Astrocyte of the spinal cord (primary cell): ENCODE data around the gene TOX2.

Experiments
- DNase-seq: peaks from one replicate; pipeline ENCODE4 v3.0.0; 2011; ENCODE audit warnings: low read depth, low spot score
- H3K4me3 ChIP-seq: 2 replicates; pipeline ENCODE4 v1.5.1; 2011; ENCODE audit warnings: low read depth, mild to moderate bottlenecking, low read length, moderate library complexity
- CTCF ChIP-seq: IDR thresholded peaks from 2 replicates; pipeline ENCODE4 v1.5.1; 2012; ENCODE audit warnings: low read depth, mild to moderate bottlenecking, low read length, inconsistent platforms
- in situ Hi-C: cut with HindIII; loops from 2 replicates; pipeline ENCODE4 v1.10.0; 2017; ENCODE audit warnings: low sequenced_read_pairs

The TOX2 gene

GRCh38 chr20:43942201-43942590 lies 27.5 kb downstream of the TOX2 start:
- in situ Hi-C loops: no loop called here
- DNase-seq: no peak
- TF ChIP-seq CTCF: no peak
- no peak overlapping the region for H3K4me3 ChIP-seq

GRCh38 chr20:43942667-43943285 lies 28.1 kb downstream of the TOX2 start:
- TF ChIP-seq CTCF: no peak
- no peak overlapping the region for H3K4me3 ChIP-seq
- in situ Hi-C loops: no loop called here
- DNase-seq: peak; percentile 84

DNA sequence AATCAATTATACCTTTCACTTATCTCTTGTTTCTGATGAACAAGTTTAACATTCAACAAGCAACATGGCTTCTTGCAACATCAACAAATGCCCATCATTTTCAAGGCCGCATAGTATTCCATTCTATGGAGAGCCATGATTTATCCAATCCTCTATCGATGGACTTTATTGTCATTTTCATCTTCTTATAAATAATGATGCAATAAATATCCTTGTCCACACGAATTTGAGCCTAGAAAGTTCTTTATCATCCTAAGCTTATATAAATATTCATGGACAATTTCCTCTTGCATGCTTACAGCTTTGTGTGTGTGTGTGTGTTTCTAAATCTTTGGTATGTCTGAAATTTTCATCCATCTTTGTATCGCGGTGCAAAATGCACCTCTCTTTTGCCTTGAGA lies 29.1 kb downstream of the TOX2 start:
- no peak for TF ChIP-seq CTCF
- DNase-seq: no peak
- in situ Hi-C loops: no loop called here
- no peak overlapping the region for H3K4me3 ChIP-seq

DNA sequence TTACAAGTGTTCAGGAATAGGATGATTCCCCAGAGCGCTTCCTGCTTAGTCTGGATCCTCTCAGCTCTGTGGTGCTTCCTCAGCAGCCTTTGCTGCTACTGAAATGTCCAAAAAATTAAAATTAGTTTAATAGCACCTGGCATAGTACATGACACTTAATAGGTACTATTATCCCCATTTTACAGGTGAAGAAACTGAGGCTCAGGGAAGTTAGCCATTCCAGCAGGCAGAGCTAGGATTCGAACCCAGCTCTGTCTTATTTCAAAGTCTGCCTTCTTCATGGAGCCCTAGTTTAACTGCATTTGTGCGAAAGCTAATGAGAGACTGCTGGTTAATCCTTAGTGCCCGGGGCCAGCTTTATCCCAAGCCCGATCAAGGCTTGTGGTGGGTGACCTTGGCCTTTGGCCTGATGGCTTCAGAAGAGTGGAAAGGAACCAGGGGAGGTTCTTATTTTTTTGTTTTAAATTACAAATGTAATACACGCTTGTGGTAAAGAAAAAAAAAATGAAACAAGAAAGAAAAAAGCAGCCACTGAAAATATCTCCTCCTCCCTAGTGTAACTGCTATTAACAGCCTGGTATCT lies 30.1 kb downstream of the TOX2 start:
- no peak for DNase-seq
- TF ChIP-seq CTCF: no peak
- in situ Hi-C loops: no loop called here
- H3K4me3 ChIP-seq: no peak overlapping the region

GRCh38 chr20:43945391-43946205 lies 30.9 kb downstream of the TOX2 start:
- in situ Hi-C loops: no loop called here
- DNase-seq: no peak
- no peak for TF ChIP-seq CTCF

DNA sequence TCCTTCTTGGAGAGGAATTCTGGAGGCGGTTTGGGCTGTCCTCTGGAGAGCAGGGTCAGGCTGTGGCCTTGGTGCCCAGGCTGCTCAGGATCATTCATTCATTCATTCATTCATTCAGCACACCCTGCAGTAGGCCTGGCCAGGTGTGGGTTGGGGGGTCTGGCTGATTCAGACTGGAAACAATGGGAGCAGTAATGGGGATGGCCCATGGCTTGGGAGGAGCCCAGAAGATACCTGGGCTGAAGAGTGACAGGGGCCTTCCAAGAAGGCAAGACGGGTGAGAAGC lies 31.5 kb downstream of the TOX2 start:
- no peak for DNase-seq
- no peak for TF ChIP-seq CTCF
- no peak overlapping the region for H3K4me3 ChIP-seq
- in situ Hi-C loops: no loop called here

More at GRCh38 chr20:43945391-43946205, 30.9 kb downstream of the TOX2 start:
- H3K4me3 ChIP-seq: no peak overlapping the region
